Mammary epithelial cell (primary cell): ENCODE data around the gene YWHAB.
"Not testable (repeated sequence)": the region's sequence is repeated elsewhere in the genome, so short reads cannot be mapped to it uniquely, and the experiment has no call there.

ENCODE experiments used
- EZH2 ChIP-seq: IDR thresholded peaks from 2 replicates; pipeline ENCODE4 v1.6.1; 2012; ENCODE audit warnings: low read length, inconsistent platforms, borderline replicate concordance
- TF ChIP-seq, protein P1 (sequence below), 2 donors: IDR thresholded peaks in 1 of 2; conservative IDR thresholded peaks in 1 of 2; 2 replicates each; pipeline ENCODE4 v1.5.1; 2011 to 2012; ENCODE audit warnings: inconsistent platforms in 2 of 2, low read length in 2 of 2, mild to moderate bottlenecking in 2 of 2, control low read depth in 1 of 2, low read depth in 1 of 2; ENCODE audit not compliant: insufficient read depth in 1 of 2; ENCODE audit errors: extremely low read depth in 1 of 2

DNA sequence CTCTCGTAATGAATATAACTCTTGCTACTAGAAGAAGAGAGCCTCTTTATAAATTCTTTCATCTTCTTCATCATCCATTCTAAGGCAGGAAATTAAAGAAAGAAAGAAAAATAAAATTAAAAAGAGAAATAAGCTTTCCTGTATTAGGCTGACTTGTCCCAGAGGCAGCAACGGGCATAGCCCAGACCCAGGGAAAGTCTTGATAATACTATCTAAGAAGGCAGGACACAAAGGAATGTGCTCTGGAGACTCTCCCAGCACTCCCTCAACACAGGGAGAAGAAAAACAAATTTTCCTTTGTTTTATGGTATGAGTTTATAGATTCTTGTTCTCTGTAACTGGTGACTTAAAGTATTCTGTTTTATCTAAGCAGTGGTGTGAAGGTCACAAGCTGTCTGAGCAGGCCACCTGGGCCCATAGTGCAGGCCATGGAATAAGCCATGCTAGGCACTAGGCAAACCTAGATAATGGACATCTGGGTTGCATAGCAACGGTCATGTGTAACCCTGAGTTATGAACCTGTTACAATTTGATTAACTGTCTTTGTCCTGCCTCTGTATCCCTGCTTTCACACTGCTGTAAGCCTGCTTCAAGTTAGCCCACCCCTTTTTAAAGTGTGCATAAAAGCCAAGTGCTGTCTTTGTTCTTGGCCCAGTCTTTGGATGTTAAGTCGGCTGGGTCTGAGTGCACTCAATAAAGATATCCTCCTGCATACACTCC, 22.0 kb upstream of the YWHAB start:
- TF ChIP-seq, protein P1, sequence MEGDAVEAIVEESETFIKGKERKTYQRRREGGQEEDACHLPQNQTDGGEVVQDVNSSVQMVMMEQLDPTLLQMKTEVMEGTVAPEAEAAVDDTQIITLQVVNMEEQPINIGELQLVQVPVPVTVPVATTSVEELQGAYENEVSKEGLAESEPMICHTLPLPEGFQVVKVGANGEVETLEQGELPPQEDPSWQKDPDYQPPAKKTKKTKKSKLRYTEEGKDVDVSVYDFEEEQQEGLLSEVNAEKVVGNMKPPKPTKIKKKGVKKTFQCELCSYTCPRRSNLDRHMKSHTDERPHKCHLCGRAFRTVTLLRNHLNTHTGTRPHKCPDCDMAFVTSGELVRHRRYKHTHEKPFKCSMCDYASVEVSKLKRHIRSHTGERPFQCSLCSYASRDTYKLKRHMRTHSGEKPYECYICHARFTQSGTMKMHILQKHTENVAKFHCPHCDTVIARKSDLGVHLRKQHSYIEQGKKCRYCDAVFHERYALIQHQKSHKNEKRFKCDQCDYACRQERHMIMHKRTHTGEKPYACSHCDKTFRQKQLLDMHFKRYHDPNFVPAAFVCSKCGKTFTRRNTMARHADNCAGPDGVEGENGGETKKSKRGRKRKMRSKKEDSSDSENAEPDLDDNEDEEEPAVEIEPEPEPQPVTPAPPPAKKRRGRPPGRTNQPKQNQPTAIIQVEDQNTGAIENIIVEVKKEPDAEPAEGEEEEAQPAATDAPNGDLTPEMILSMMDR (conservative IDR thresholded peaks at IDR 0.05 in 1 of 2, IDR thresholded peaks at IDR 0.05 in 1 of 2; ENCODE audit: extremely low read depth in 1 of 2, insufficient read depth in 1 of 2, low read depth in 1 of 2, low read length in 2 of 2): not testable (repeated sequence)
- TF ChIP-seq EZH2: not testable (repeated sequence)
